ENCODE data around the gene ZNF689. TPM values are rescaled to one million over a fixed set of nuclear protein-coding genes. Genes with fewer than 3 reads are reported as not detected.

Gene ZNF689
- total RNA-seq, 1 experiment from 2014 or later = 10.3 TPM

DNA sequence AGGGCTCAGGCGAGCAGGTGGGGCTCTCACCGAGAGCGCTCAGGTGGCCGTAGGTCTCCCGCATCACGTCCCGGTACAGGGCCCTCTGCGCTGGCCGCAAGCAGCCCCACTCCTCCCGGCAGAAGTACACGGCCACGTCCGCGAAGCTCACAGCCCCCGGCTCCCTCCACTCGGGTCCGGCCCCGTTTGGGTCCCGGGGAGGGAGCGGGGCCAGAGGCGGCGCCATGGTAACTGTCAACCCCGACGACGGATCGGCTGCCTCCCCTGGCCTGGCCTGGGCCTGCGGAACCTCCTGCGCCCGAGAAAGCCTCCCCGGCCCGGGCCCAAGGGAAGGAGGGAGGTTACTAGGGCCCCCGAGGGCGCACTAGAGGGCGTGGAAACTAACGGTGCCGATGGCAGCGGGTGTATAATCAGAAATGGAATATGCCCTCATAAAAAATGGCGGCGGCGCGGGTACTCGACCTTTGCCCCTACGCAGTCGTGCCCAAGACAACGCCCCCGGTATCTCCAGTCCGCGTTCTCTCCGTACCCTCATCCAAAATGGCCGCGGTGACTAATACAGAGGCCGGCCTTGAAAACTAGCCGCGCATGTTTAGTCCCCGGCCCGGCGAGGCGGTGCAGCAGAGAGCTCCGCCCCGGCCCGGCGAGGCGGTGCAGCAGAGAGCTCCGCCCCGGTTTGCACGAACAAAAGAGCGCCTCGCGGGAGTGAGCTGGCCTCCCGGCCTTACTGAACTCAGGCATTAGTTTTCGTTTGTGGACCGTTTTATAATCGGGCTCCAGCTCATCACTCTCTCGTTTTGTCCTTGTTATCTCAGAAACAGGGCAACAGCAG, 52.0 kb downstream of the ZNF689 start, which contains the start of gene ZNF764 (continued):
- peak; percentile 98 for TF ChIP-seq EGR1 (IDR thresholded peaks at IDR 0.05; ENCODE audit: low read depth)
- peak; percentile 62 for TF ChIP-seq JUND (IDR thresholded peaks at IDR 0.05)
- TF ChIP-seq TCF7L2 (IDR thresholded peaks at IDR 0.05; ENCODE audit: borderline replicate concordance, extremely low read depth, insufficient read depth, insufficient read length) = peak; percentile 64
- peak; percentile 56; the same call in 1 of the 2 replicates for TF ChIP-seq SRF (IDR thresholded peaks at IDR 0.05; ENCODE audit: low read depth)
- TF ChIP-seq FOSL1 (IDR thresholded peaks at IDR 0.05; ENCODE audit: low read depth) = peak; percentile 54
- peak; percentile 87 for TF ChIP-seq SP1 (IDR thresholded peaks at IDR 0.05; ENCODE audit: low read depth)

GRCh38 chr16:30557707-30557956, 52.6 kb downstream of the ZNF689 start:
- H3K4me3 ChIP-seq (replicated peaks in 1 of 2; ENCODE audit: low read depth in 1 of 2, low read length in 2 of 2) = peak overlapping the region; percentile 79 to 94
- peaks cover 4% of the 10 kb centered on the region in 2 experiments; a peak in 2 of 4 replicates for H3K36me3 ChIP-seq (ENCODE audit: control insufficient read depth in 1 of 2, insufficient read depth in 2 of 2, low read length in 2 of 2)
- H3K79me2 ChIP-seq (ENCODE audit: insufficient read depth, low read length) = peaks cover 14% of the 10 kb centered on the region; the same call in 1 of the 2 replicates
- BruUV-seq (replicated peaks) = no TSS peak
- H3K9ac ChIP-seq (ENCODE audit: low read length) = peak overlapping the region; percentile 93
- DNase-seq (ENCODE audit: low read depth, low spot score) (no peak), ATAC-seq (peak; percentile 4; the same call in 1 of the 2 replicates)
- no peak overlapping the region for H2AFZ ChIP-seq (ENCODE audit: low read depth, low read length, poor library complexity, severe bottlenecking)
- H4K20me1 ChIP-seq (ENCODE audit: insufficient read depth) = no peaks in the 10 kb centered on the region
- H3K27ac ChIP-seq (ENCODE audit: low read depth, low read length) = peak overlapping the region; percentile 85
- H3K4me1 ChIP-seq (ENCODE audit: control insufficient read depth in 1 of 2, insufficient read depth in 2 of 2, low read length in 2 of 2) = peaks cover 10 to 21% of the 10 kb centered on the region in 2 experiments
- H3K9me2 ChIP-seq (ENCODE audit: insufficient read depth) = no peaks in the 10 kb centered on the region
- ChIA-PET RAD21 (ENCODE audit: low non-redundant PET in 1 of 2, low total read pairs in 2 of 2, uncharacterized antibody in 2 of 2, unreplicated experiment in 2 of 2) (interaction anchor here in 1 of 2 experiments (1.2 kb wide), 1 partner anchor 23 kb away, joined by 4 read pairs; the partner anchor contains the start of gene ZNF747), POLR2A (interaction anchor here (1.9 to 2.4 kb wide), 3 partner anchors 14 to 128 kb away, joined by 3 to 21 read pairs (median 20); partner anchors contain the start of genes DCTPP1, ZNF688 and ZNF747), CTCF (interaction anchor here (0.7 to 1.3 kb wide), 2 partner anchors 22 to 128 kb away, joined by 3 to 4 read pairs; partner anchors contain the start of gene DCTPP1)
- no peaks in the 10 kb centered on the region for H3K9me3 ChIP-seq (ENCODE audit: control insufficient read depth in 1 of 2, insufficient read depth in 1 of 2, low read depth in 1 of 2, low read length in 2 of 2)
- H3K27me3 ChIP-seq (ENCODE audit: insufficient read depth, low read length) = no peaks in the 10 kb centered on the region
- peak overlapping the region; percentile 93 for H3K4me2 ChIP-seq (ENCODE audit: low read length)
- intact Hi-C loops (cut with micrococcal nuclease) = no loop called here
- TF ChIP-seq POLR2A (IDR thresholded peaks at IDR 0.05; ENCODE audit: borderline replicate concordance, extremely low read depth, insufficient read depth, insufficient read length) (no peak), POLR2AphosphoS5 (IDR thresholded peaks at IDR 0.05; ENCODE audit: low read depth, low read length) (no peak)

- ChIA-PET CTCF (no interaction called here), RAD21 (ENCODE audit: low non-redundant PET in 1 of 2, low total read pairs in 2 of 2, uncharacterized antibody in 2 of 2, unreplicated experiment in 2 of 2) (no interaction called here), POLR2A (no interaction called here)
- DNase-seq (ENCODE audit: low read depth, low spot score) = no peak
- H3K27me3 ChIP-seq (ENCODE audit: insufficient read depth, low read length) = no peaks in the 10 kb centered on the region
- H3K4me1 ChIP-seq (ENCODE audit: control insufficient read depth in 1 of 2, insufficient read depth in 2 of 2, low read length in 2 of 2) = peaks cover 10 to 21% of the 10 kb centered on the region in 2 experiments
- H2AFZ ChIP-seq (ENCODE audit: low read depth, low read length, poor library complexity, severe bottlenecking) = no peak overlapping the region
- H3K36me3 ChIP-seq (ENCODE audit: control insufficient read depth in 1 of 2, insufficient read depth in 2 of 2, low read length in 2 of 2) = peaks cover 4% of the 10 kb centered on the region in 2 experiments; a peak in 2 of 4 replicates
- no TSS peak for BruUV-seq (replicated peaks)
- H3K79me2 ChIP-seq (ENCODE audit: insufficient read depth, low read length) = peaks cover 14% of the 10 kb centered on the region; the same call in 1 of the 2 replicates
- H4K20me1 ChIP-seq (ENCODE audit: insufficient read depth) = no peaks in the 10 kb centered on the region
- no peak overlapping the region for H3K4me2 ChIP-seq (ENCODE audit: low read length)
- no peak overlapping the region for H3K4me3 ChIP-seq (replicated peaks in 1 of 2; ENCODE audit: low read depth in 1 of 2, low read length in 2 of 2)
- intact Hi-C loops (cut with micrococcal nuclease) = no loop called here
- H3K27ac ChIP-seq (ENCODE audit: low read depth, low read length) = no peak overlapping the region
- no peak for ATAC-seq
- H3K9me2 ChIP-seq (ENCODE audit: insufficient read depth) = no peaks in the 10 kb centered on the region
- H3K9me3 ChIP-seq (ENCODE audit: control insufficient read depth in 1 of 2, insufficient read depth in 1 of 2, low read depth in 1 of 2, low read length in 2 of 2) = no peaks in the 10 kb centered on the region
- no peak for TF ChIP-seq SRF (IDR thresholded peaks at IDR 0.05; ENCODE audit: low read depth)
- no peak overlapping the region for H3K9ac ChIP-seq (ENCODE audit: low read length)
These were observed 54.1 kb downstream of the ZNF689 start for GRCh38 chr16:30556125-30556473.
